Neural cell (in vitro differentiated cells): Measurements from ENCODE around the gene USP37. TPM values are rescaled to one million over a fixed set of nuclear protein-coding genes. Genes with fewer than 3 reads are reported as not detected.

Experiments
- H2AFZ ChIP-seq: fragments of 200-600, 300-800 bp; sonication (generic), shearing (Covaris generic); 2 replicates; pipeline ENCODE4 v1.6.0; 2014; ENCODE audit warnings: low read depth, mild to moderate bottlenecking, antibody characterized with exemption, low read length, moderate library complexity
- H3F3A ChIP-seq: fragments of 200-600 bp; shearing (Covaris generic); 2 replicates; pipeline ENCODE4 v1.6.1; 2016; ENCODE audit warnings: mild to moderate bottlenecking, moderate library complexity, mixed read lengths, antibody characterized with exemption, low read length; ENCODE audit not compliant: insufficient read depth, poor library complexity, severe bottlenecking
- H3K27ac ChIP-seq: fragments of 200-600, 300-800 bp; sonication (generic), shearing (Covaris generic); 2 replicates; pipeline ENCODE4 v1.5.1; 2014; ENCODE audit warnings: mild to moderate bottlenecking, low read length, moderate library complexity
- H3K27me3 ChIP-seq: fragments of 300-800, 200-600 bp; sonication (generic), shearing (Covaris generic); 2 replicates; pipeline ENCODE4 v1.6.0; 2014; ENCODE audit warnings: mild to moderate bottlenecking, low read depth, low read length, moderate library complexity; ENCODE audit not compliant: insufficient read depth
- H3K36me3 ChIP-seq: fragments of 300-800, 200-600 bp; sonication (generic), shearing (Covaris generic); 2 replicates; pipeline ENCODE4 v1.5.1; 2014; ENCODE audit warnings: mild to moderate bottlenecking, antibody characterized with exemption, low read length, moderate library complexity; ENCODE audit not compliant: insufficient read depth
- H3K4me2 ChIP-seq: fragments of 300-800, 200-600 bp; sonication (generic), shearing (Covaris generic); 2 replicates; pipeline ENCODE4 v1.6.0; 2014; ENCODE audit warnings: mild to moderate bottlenecking, low read length
- H3K4me3 ChIP-seq: fragments of 300-800, 200-600 bp; sonication (generic), shearing (Covaris generic); 2 replicates; pipeline ENCODE4 v1.5.1; 2014; ENCODE audit warnings: mild to moderate bottlenecking, low read length, moderate library complexity
- H3K79me2 ChIP-seq: fragments of 200-600 bp; shearing (Covaris generic); replicated peaks from 2 replicates; pipeline ENCODE4 v1.6.0; 2014; ENCODE audit warnings: mild to moderate bottlenecking, low read length, moderate library complexity; ENCODE audit not compliant: insufficient read depth
- H3K9ac ChIP-seq: fragments of 300-800, 200-600 bp; sonication (generic), shearing (Covaris generic); 2 replicates; pipeline ENCODE4 v1.6.1; 2016; ENCODE audit warnings: mild to moderate bottlenecking, low read length, mixed read lengths
- H3K9me2 ChIP-seq: fragments of 200-600 bp; shearing (Covaris generic); 2 replicates; pipeline ENCODE4 v1.6.1; 2016; ENCODE audit warnings: mild to moderate bottlenecking, low read length, mixed read lengths; ENCODE audit not compliant: insufficient read depth
- H3K9me3 ChIP-seq: fragments of 200-600, 300-800 bp; sonication (generic), shearing (Covaris generic); 2 replicates; pipeline ENCODE4 v1.6.1; 2016; ENCODE audit warnings: mild to moderate bottlenecking, mixed run types, low read length, moderate library complexity, mixed read lengths
- H4K20me1 ChIP-seq: fragments of 200-600 bp; shearing (Covaris generic); 2 replicates; pipeline ENCODE4 v1.6.1; 2016; ENCODE audit warnings: mild to moderate bottlenecking, mixed run types; ENCODE audit not compliant: insufficient read depth
- EP300 ChIP-seq: fragments of 450-650 bp; conservative IDR thresholded peaks from 2 replicates; pipeline ENCODE4 v1.6.1; 2014; ENCODE audit warnings: antibody characterized with exemption, mild to moderate bottlenecking, moderate library complexity; ENCODE audit not compliant: poor library complexity, severe bottlenecking
- EZH2 ChIP-seq: fragments of 200-600, 300-800 bp; shearing (Covaris generic), sonication (generic); IDR thresholded peaks from 2 replicates; pipeline ENCODE4 v1.6.1; 2014; ENCODE audit warnings: antibody characterized with exemption, low read length, borderline replicate concordance, mild to moderate bottlenecking; ENCODE audit not compliant: insufficient read depth, poor library complexity, severe bottlenecking
- MXI1 ChIP-seq: fragments of 450-650 bp; conservative IDR thresholded peaks from 2 replicates; pipeline ENCODE4 v1.6.1; 2014; ENCODE audit warnings: antibody characterized with exemption, mild to moderate bottlenecking; ENCODE audit not compliant: poor library complexity, severe bottlenecking
- POLR2AphosphoS5 ChIP-seq: IDR thresholded peaks from 2 replicates; pipeline ENCODE4 v1.6.1; 2012
- RAD21 ChIP-seq: fragments of 450-650 bp; conservative IDR thresholded peaks from 2 replicates; pipeline ENCODE4 v1.6.1; 2014; ENCODE audit warnings: antibody characterized with exemption, mild to moderate bottlenecking, moderate library complexity
- SMC3 ChIP-seq: fragments of 450-650 bp; conservative IDR thresholded peaks from 2 replicates; pipeline ENCODE4 v1.6.1; 2014; ENCODE audit warnings: antibody characterized with exemption, mild to moderate bottlenecking, moderate library complexity; ENCODE audit not compliant: poor library complexity
- TAF1 ChIP-seq: IDR thresholded peaks from 2 replicates; pipeline ENCODE4 v1.6.1; 2012; ENCODE audit warnings: low read depth
- polyA plus RNA-seq: library from polyadenylated mRNA; depleted of rRNA; stranded (reverse); fragments of >200 nt; gene quantifications from 2 replicates; pipeline ENCODE4 v1.2.3, GENCODE V29; 2014
- TF ChIP-seq, protein P1 (sequence below): fragments of 450-650 bp; IDR thresholded peaks from 2 replicates; pipeline ENCODE4 v1.5.1; 2014; ENCODE audit warnings: antibody characterized with exemption, mild to moderate bottlenecking, moderate library complexity; ENCODE audit not compliant: poor library complexity, severe bottlenecking
- TF ChIP-seq, protein P2 (sequence below): IDR thresholded peaks from 2 replicates; pipeline ENCODE4 v1.6.1; 2012; ENCODE audit warnings: borderline replicate concordance

USP37 gene
- polyA plus RNA-seq, 1 donor from 2014 or later: 16.5 TPM

DNA sequence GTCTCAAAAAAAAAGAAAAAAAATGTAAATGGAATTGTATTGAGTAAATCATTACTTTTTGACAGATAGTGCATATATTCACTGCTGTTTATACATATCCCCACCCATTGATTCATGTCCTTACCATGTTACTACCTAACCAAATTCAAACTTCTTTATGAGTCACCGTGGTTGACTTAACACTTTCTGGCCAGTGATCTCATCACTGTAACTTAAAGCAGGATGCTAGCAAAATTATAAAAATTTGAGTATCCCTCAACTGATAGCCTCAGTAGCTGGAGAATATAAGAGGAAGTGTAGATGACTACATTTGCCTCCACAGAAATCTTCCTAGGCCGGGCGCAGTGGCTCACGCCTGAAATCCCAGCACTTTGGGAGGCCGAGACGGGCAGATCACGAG lies 13.9 kb upstream of the USP37 start:
- H3K4me2 ChIP-seq: no peak overlapping the region
- no peak overlapping the region for H3K9ac ChIP-seq
- no peak overlapping the region for H2AFZ ChIP-seq
- H3K27ac ChIP-seq: no peak overlapping the region
- TF ChIP-seq, protein P1, sequence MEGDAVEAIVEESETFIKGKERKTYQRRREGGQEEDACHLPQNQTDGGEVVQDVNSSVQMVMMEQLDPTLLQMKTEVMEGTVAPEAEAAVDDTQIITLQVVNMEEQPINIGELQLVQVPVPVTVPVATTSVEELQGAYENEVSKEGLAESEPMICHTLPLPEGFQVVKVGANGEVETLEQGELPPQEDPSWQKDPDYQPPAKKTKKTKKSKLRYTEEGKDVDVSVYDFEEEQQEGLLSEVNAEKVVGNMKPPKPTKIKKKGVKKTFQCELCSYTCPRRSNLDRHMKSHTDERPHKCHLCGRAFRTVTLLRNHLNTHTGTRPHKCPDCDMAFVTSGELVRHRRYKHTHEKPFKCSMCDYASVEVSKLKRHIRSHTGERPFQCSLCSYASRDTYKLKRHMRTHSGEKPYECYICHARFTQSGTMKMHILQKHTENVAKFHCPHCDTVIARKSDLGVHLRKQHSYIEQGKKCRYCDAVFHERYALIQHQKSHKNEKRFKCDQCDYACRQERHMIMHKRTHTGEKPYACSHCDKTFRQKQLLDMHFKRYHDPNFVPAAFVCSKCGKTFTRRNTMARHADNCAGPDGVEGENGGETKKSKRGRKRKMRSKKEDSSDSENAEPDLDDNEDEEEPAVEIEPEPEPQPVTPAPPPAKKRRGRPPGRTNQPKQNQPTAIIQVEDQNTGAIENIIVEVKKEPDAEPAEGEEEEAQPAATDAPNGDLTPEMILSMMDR: no peak
- TF ChIP-seq SMC3: no peak
- TF ChIP-seq EP300: no peak
- no peak for TF ChIP-seq TAF1
- H3K9me2 ChIP-seq: no peaks in the 10 kb centered on the region
- no peaks in the 10 kb centered on the region for H3K9me3 ChIP-seq
- no peaks in the 10 kb centered on the region for H3K27me3 ChIP-seq
- peaks cover 3% of the 10 kb centered on the region for H3K36me3 ChIP-seq
- no peak overlapping the region for H3K4me3 ChIP-seq
- no peaks in the 10 kb centered on the region for H4K20me1 ChIP-seq
- H3K79me2 ChIP-seq: peaks cover 25% of the 10 kb centered on the region
- no peaks in the 10 kb centered on the region for H3F3A ChIP-seq

DNA sequence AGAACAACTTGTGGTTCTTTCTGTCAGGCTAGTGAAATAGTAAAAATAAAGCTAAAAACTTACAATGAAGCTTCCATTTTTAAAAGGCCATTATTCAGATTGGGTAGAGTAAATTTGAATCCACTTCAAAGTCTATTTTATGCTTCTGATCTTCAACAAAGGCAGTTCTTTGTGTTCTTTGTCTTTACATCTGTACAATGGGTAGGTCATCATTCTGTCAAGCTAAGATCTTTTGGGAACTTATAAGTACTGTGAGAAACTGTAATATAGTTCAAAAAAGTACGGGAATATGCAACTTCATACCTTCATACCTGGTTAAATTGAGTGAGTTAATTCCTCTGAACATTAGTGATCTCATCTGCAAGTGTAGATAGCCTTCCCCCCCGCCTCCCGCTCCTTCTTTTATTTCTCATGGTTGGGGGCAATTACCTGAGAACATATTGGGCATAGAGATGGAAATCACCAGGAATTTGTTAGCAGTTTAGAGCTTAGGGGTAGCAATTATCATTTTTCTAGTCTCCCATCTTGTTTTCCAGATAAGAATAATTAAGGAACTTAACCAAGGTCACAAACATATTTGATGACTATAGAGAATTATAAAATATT lies 10.2 kb upstream of the USP37 start:
- no peak for TF ChIP-seq SMC3
- TF ChIP-seq TAF1: no peak
- no peak for TF ChIP-seq EP300
- Histone ChIP-seq H3K79me2 (peaks cover 61% of the 10 kb centered on the region), H3K9me3 (no peaks in the 10 kb centered on the region), H3K27me3 (no peaks in the 10 kb centered on the region), H4K20me1 (no peaks in the 10 kb centered on the region), H3K9me2 (no peaks in the 10 kb centered on the region), H3K4me2 (no peak overlapping the region), H3K9ac (no peak overlapping the region), H3K4me3 (no peak overlapping the region), H3K27ac (no peak overlapping the region), H3K36me3 (peaks cover 7% of the 10 kb centered on the region), H3F3A (no peaks in the 10 kb centered on the region), H2AFZ (no peak overlapping the region)

DNA sequence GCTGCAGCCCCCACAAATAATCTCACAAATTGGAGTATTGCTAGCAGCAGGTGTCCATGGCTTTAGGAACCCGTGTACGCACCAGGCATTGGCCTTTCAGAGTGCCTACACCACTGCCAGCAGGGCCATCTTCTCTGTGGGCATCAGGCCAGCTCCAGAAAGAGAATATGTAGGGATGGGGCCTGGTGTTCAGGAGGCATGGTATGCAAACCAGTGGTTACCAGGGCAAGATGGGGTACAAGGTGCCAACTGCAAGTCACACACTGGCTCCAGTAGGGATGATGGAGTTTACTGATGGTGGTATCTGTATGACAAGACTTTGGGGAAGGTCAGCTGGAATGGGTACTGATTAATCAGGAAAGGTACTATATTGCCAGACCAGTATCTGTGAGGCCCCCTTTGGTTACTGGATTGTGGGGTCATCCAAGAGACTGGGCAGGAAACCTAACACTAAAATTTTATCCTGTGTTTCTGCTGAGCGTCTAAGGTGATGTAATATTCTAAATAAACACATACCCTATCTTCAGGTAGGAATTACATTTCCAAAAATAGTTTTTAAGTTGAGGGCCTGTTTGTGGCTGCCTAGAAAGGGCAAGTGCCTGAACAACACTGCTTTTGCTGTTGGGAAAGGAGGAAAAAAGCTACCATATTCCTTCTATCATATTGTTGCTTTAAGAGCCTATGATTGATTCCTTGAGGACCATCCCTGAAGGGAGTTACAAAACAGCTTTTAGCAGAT lies 9.5 kb upstream of the USP37 start:
- H4K20me1 ChIP-seq: no peaks in the 10 kb centered on the region

More for the DNA sequence above, 9.5 kb upstream of the USP37 start:
- no peak overlapping the region for H2AFZ ChIP-seq
- no peak for TF ChIP-seq SMC3
- TF ChIP-seq TAF1: no peak
- TF ChIP-seq, protein P2, sequence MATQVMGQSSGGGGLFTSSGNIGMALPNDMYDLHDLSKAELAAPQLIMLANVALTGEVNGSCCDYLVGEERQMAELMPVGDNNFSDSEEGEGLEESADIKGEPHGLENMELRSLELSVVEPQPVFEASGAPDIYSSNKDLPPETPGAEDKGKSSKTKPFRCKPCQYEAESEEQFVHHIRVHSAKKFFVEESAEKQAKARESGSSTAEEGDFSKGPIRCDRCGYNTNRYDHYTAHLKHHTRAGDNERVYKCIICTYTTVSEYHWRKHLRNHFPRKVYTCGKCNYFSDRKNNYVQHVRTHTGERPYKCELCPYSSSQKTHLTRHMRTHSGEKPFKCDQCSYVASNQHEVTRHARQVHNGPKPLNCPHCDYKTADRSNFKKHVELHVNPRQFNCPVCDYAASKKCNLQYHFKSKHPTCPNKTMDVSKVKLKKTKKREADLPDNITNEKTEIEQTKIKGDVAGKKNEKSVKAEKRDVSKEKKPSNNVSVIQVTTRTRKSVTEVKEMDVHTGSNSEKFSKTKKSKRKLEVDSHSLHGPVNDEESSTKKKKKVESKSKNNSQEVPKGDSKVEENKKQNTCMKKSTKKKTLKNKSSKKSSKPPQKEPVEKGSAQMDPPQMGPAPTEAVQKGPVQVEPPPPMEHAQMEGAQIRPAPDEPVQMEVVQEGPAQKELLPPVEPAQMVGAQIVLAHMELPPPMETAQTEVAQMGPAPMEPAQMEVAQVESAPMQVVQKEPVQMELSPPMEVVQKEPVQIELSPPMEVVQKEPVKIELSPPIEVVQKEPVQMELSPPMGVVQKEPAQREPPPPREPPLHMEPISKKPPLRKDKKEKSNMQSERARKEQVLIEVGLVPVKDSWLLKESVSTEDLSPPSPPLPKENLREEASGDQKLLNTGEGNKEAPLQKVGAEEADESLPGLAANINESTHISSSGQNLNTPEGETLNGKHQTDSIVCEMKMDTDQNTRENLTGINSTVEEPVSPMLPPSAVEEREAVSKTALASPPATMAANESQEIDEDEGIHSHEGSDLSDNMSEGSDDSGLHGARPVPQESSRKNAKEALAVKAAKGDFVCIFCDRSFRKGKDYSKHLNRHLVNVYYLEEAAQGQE: no peak
- TF ChIP-seq EZH2: no peak
- TF ChIP-seq EP300: no peak
- TF ChIP-seq MXI1: no peak
- TF ChIP-seq POLR2AphosphoS5: no peak
- TF ChIP-seq RAD21: no peak
- TF ChIP-seq, protein P1: no peak
- H3F3A ChIP-seq: no peaks in the 10 kb centered on the region
- no peaks in the 10 kb centered on the region for H3K9me2 ChIP-seq
- H3K4me3 ChIP-seq: no peak overlapping the region
- H3K4me2 ChIP-seq: no peak overlapping the region
- H3K79me2 ChIP-seq: peaks cover 68% of the 10 kb centered on the region
- H3K27me3 ChIP-seq: no peaks in the 10 kb centered on the region
- H3K27ac ChIP-seq: no peak overlapping the region
- peaks cover 7% of the 10 kb centered on the region for H3K36me3 ChIP-seq
- no peaks in the 10 kb centered on the region for H3K9me3 ChIP-seq
- H3K9ac ChIP-seq: no peak overlapping the region
